ENCODE measurements around the gene TAOK1. TPM values are rescaled to one million over a fixed set of nuclear protein-coding genes. Genes with fewer than 3 reads are reported as not detected.
A peak's percentile ranks its signal among the peaks of the same experiment; 100 is the strongest.

Gene TAOK1
- total and polyA plus RNA-seq, 2 of the 13 experiments (the other 11 are each of a cell fraction or from before 2014, with no cell fraction given) = 14.1 to 23.0 TPM

DNA sequence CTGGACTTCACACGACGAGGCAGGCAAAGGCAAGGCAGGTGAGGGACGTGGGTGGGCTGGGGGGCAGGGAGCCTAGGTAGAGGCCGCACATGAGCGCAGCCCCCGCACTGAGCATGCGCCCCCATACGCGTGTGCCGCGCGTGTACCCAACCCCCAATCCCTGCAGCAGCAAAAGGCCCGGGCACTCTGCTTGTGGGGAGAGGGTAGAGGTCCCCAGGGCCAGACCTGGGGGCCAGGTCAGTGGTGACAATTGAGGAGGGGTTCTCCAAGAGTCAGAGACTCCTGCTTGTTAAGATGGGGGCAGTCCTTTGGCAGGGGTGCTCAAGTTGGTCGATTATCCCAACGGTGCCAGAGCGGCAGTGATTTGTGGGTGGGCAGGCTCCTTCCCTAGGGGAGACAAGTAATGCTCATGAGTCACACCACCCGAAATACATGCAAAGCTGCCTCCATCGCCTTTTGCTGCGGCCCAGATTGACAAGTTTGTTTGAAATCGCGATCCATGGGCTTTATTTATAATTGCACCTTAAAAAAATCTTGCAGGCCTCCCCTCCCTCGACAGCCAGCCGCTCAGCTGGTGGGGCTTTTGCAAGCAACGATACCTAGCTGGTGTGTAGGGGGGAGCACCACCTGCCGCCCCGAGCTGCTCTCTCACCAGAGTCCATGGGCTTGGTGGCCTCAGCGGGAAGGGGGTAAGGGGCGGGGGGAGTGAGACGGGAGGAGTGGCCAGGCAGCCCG lies 200.4 kb downstream of the TAOK1 start (continued):
- TF ChIP-seq, protein P1, sequence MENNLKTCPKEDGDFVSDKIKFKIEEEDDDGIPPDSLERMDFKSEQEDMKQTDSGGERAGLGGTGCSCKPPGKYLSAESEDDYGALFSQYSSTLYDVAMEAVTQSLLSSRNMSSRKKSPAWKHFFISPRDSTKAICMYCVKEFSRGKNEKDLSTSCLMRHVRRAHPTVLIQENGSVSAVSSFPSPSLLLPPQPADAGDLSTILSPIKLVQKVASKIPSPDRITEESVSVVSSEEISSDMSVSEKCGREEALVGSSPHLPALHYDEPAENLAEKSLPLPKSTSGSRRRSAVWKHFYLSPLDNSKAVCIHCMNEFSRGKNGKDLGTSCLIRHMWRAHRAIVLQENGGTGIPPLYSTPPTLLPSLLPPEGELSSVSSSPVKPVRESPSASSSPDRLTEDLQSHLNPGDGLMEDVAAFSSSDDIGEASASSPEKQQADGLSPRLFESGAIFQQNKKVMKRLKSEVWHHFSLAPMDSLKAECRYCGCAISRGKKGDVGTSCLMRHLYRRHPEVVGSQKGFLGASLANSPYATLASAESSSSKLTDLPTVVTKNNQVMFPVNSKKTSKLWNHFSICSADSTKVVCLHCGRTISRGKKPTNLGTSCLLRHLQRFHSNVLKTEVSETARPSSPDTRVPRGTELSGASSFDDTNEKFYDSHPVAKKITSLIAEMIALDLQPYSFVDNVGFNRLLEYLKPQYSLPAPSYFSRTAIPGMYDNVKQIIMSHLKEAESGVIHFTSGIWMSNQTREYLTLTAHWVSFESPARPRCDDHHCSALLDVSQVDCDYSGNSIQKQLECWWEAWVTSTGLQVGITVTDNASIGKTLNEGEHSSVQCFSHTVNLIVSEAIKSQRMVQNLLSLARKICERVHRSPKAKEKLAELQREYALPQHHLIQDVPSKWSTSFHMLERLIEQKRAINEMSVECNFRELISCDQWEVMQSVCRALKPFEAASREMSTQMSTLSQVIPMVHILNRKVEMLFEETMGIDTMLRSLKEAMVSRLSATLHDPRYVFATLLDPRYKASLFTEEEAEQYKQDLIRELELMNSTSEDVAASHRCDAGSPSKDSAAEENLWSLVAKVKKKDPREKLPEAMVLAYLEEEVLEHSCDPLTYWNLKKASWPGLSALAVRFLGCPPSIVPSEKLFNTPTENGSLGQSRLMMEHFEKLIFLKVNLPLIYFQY (CRISPR knock-in tag; IDR thresholded peaks at IDR 0.05; ENCODE audit: borderline replicate concordance) = no peak
- no peak for TF ChIP-seq ZNF234 (CRISPR knock-in tag; conservative IDR thresholded peaks at IDR 0.05)
- TF ChIP-seq, protein P2, sequence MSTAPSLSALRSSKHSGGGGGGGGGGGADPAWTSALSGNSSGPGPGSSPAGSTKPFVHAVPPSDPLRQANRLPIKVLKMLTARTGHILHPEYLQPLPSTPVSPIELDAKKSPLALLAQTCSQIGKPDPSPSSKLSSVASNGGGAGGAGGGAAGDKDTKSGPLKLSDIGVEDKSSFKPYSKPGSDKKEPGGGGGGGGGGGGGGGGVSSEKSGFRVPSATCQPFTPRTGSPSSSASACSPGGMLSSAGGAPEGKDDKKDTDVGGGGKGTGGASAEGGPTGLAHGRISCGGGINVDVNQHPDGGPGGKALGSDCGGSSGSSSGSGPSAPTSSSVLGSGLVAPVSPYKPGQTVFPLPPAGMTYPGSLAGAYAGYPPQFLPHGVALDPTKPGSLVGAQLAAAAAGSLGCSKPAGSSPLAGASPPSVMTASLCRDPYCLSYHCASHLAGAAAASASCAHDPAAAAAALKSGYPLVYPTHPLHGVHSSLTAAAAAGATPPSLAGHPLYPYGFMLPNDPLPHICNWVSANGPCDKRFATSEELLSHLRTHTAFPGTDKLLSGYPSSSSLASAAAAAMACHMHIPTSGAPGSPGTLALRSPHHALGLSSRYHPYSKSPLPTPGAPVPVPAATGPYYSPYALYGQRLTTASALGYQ (CRISPR knock-in tag; IDR thresholded peaks at IDR 0.05) = 0 out of 2 replicates have a peak, but pooled peaks have one; percentile 48
- TF ChIP-seq SMARCC2 (IDR thresholded peaks at IDR 0.05) = no peak
- TF ChIP-seq ZNF746 (CRISPR knock-in tag; IDR thresholded peaks at IDR 0.05) = no peak
- TF ChIP-seq, protein P3, sequence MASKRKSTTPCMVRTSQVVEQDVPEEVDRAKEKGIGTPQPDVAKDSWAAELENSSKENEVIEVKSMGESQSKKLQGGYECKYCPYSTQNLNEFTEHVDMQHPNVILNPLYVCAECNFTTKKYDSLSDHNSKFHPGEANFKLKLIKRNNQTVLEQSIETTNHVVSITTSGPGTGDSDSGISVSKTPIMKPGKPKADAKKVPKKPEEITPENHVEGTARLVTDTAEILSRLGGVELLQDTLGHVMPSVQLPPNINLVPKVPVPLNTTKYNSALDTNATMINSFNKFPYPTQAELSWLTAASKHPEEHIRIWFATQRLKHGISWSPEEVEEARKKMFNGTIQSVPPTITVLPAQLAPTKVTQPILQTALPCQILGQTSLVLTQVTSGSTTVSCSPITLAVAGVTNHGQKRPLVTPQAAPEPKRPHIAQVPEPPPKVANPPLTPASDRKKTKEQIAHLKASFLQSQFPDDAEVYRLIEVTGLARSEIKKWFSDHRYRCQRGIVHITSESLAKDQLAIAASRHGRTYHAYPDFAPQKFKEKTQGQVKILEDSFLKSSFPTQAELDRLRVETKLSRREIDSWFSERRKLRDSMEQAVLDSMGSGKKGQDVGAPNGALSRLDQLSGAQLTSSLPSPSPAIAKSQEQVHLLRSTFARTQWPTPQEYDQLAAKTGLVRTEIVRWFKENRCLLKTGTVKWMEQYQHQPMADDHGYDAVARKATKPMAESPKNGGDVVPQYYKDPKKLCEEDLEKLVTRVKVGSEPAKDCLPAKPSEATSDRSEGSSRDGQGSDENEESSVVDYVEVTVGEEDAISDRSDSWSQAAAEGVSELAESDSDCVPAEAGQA (IDR thresholded peaks at IDR 0.05; ENCODE audit: low read depth) = no peak
- TF ChIP-seq, protein P3 (CRISPR knock-in tag; IDR thresholded peaks at IDR 0.05; ENCODE audit: borderline replicate concordance) = no peak
- TF ChIP-seq ZNF20 (CRISPR knock-in tag; IDR thresholded peaks at IDR 0.05) = no peak
- TF ChIP-seq SUZ12 (IDR thresholded peaks at IDR 0.05; ENCODE audit: low read depth, low read length) = no peak
- TF ChIP-seq MTF1 (CRISPR knock-in tag; IDR thresholded peaks at IDR 0.05) = no peak
- TF ChIP-seq, protein P4, sequence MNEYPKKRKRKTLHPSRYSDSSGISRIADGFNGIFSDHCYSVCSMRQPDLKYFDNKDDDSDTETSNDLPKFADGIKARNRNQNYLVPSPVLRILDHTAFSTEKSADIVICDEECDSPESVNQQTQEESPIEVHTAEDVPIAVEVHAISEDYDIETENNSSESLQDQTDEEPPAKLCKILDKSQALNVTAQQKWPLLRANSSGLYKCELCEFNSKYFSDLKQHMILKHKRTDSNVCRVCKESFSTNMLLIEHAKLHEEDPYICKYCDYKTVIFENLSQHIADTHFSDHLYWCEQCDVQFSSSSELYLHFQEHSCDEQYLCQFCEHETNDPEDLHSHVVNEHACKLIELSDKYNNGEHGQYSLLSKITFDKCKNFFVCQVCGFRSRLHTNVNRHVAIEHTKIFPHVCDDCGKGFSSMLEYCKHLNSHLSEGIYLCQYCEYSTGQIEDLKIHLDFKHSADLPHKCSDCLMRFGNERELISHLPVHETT (CRISPR knock-in tag; conservative IDR thresholded peaks at IDR 0.05) = no peak
- peak; percentile 25; the same call in 1 of the 2 replicates for TF ChIP-seq RBFOX2 (IDR thresholded peaks at IDR 0.05; ENCODE audit: low read depth, low read length)
- TF ChIP-seq ZNF24 (IDR thresholded peaks at IDR 0.05) = no peak
- TF ChIP-seq THAP11 (CRISPR knock-in tag; IDR thresholded peaks at IDR 0.05) = no peak
- no peak; the same call in 1 of the 2 replicates for TF ChIP-seq NCOR1 (IDR thresholded peaks at IDR 0.05; ENCODE audit: borderline replicate concordance, low read length)
- no peak for TF ChIP-seq ZNF10 (CRISPR knock-in tag; IDR thresholded peaks at IDR 0.05; ENCODE audit: borderline replicate concordance, low read depth)

All from HepG2 (cell line).